GM11168 (cell line): ENCODE measurements around the gene CDK16.

ENCODE experiments used
- in situ Hi-C: fragments of 300-500 bp; cut with MboI; formaldehyde crosslinking; loops from one replicate; pipeline ENCODE4 v1.12.0; 2022; ENCODE audit warnings: low sequenced_read_pairs; ENCODE audit not compliant: unreplicated experiment

CDK16 gene

DNA sequence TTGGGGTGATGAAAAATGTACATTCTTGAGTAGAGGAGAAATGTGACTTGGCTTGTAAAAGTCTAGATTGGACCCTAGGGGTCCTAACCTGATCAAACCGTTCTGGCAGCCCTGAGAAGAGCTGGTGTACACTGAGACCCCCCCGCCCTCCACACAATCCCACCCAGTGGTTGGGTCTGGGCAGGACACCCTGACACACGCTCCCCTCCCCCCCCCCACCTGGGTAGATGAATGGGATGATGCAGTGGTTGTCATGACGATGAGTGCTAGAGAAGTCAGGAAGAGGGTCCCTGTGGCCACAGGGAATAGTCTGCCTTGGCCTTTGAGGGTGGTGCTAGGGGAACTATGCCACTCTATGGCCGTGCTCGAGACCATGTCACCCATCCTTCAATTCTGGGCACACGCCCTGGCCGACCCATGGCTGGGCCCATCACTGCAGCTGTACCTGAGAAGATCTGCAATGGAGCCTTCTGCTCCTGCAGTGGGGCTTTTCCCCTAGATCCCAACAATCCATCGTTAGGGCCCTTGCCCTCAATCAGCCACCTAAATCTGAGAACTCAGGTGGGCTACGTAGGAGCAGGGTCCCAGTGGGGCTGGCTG is 4.4 kb downstream of the CDK16 start:
- in situ Hi-C loops = loop anchor here (25.0 kb wide), 1 partner anchor 164 kb away; no protein-coding TSS in a partner anchor

DNA sequence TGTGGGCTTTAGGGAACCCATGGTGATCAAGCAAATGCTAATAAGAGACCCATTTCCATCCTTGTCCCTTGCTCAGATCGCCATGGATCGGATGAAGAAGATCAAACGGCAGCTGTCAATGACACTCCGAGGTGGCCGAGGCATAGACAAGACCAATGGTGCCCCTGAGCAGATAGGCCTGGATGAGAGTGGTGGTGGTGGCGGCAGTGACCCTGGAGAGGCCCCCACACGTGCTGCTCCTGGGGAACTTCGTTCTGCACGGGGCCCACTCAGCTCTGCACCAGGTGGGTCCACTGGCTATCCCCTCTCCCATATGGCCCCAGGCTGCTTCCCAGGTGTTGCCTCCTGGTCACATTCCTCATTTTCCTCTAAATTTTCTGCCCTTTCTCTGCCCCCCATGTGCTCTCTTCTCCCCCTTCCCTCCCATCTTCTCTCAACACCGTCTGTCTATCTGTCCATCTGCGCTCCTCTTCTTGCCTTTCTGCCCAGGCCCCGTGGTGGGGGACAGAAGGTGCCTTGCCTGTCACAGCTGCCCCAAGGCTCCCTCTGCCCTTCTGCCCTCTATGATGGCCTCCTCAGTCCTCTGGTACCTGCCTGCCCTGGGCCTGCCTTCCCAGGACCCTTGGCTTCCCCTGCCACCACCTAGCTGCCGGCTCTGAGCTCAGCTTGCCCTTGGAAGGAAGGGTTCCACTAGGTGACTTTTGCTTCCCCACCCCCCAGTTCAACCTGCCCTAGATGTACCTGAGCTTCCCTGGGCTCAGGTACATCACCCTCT is 5.2 kb downstream of the CDK16 start:
- in situ Hi-C loops = loop anchor here (25.0 kb wide), 1 partner anchor 164 kb away; no protein-coding TSS in a partner anchor

DNA sequence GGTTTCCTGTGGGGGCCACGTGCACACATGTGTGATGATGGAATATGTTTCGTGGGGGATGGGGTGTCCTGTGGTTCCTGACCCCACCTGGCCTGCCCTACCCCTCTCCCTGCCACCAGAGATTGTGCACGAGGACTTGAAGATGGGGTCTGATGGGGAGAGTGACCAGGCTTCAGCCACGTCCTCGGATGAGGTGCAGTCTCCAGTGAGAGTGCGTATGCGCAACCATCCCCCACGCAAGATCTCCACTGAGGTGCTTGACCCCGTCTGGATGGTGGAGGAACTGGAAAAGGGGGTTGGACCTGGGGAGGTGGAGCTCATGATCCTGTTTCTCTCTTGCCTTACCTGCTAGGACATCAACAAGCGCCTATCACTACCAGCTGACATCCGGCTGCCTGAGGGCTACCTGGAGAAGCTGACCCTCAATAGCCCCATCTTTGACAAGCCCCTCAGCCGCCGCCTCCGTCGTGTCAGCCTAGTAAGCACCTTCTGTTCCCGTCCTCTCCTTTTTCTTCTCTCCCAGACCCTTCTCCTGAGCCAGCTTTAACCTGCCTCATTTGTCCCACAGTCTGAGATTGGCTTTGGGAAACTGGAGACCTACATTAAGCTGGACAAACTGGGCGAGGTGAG is 5.9 kb downstream of the CDK16 start:
- in situ Hi-C loops = loop anchor here (25.0 kb wide), 1 partner anchor 163 kb away; no protein-coding TSS in a partner anchor

DNA sequence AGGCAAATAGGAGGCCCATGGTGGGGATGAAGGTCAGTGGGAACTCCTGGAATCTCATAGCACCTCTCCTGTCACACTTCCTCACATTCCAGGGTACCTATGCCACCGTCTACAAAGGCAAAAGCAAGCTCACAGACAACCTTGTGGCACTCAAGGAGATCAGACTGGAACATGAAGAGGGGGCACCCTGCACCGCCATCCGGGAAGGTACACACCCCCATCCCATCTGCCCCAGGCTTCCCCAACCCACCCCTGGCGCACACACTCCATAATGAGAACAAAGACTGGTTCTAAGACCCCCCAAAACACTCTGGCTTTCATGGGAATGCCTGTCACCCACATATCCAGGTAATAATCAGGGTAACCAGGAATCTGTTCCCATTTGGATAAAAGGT is 6.4 kb downstream of the CDK16 start:
- in situ Hi-C loops = loop anchor here (25.0 kb wide), 1 partner anchor 162 kb away; no protein-coding TSS in a partner anchor

DNA sequence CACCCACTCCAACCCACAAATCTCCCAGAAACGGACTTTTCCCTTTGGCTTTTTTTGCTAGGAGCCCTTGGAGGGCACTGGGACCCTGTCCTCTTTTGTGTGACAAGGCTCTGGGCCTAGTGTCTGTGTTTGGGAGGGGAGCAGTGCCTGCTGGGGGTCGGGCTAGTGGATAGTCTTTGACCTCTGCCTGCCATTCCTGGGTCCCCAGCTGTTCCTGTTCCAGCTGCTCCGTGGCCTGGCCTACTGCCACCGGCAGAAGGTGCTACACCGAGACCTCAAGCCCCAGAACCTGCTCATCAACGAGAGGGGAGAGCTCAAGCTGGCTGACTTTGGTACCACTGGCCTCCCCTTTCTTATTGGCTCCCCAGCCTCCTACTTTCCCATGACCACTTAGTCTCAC is 7.6 kb downstream of the CDK16 start:
- in situ Hi-C loops = no loop called here

DNA sequence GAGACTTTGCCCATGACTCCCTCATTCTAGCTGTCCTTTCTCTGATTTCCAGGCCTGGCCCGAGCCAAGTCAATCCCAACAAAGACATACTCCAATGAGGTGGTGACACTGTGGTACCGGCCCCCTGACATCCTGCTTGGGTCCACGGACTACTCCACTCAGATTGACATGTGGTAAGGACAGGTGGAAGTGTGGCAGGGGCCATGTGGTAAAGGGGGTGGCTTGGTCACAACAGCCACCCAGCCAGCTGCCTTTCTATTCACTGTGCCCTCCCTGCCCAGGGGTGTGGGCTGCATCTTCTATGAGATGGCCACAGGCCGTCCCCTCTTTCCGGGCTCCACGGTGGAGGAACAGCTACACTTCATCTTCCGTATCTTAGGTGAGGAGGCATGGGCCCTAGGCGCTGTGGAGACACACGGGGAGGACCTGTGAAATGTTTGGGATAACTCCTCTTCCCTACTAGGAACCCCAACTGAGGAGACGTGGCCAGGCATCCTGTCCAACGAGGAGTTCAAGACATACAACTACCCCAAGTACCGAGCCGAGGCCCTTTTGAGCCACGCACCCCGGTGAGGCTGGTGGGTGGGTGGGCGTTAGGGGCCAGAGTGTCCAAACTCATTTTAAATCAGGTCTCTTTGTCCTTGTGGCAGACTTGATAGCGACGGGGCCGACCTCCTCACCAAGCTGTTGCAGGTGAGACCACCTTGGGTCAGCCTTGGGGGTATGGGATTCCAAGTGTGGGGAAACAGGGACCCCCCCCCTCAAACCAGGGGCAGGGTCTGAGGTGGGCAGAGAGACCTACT is 8.3 kb downstream of the CDK16 start:
- in situ Hi-C loops = no loop called here

DNA sequence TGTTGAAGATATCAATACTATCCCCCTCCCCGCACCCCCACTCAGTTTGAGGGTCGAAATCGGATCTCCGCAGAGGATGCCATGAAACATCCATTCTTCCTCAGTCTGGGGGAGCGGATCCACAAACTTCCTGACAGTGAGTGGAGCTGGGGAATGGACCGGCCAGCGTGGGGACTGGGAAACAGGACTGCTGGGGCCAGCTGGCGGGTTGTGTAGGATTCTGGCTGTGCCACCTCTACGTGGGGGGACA is 8.8 kb downstream of the CDK16 start:
- in situ Hi-C loops = no loop called here

DNA sequence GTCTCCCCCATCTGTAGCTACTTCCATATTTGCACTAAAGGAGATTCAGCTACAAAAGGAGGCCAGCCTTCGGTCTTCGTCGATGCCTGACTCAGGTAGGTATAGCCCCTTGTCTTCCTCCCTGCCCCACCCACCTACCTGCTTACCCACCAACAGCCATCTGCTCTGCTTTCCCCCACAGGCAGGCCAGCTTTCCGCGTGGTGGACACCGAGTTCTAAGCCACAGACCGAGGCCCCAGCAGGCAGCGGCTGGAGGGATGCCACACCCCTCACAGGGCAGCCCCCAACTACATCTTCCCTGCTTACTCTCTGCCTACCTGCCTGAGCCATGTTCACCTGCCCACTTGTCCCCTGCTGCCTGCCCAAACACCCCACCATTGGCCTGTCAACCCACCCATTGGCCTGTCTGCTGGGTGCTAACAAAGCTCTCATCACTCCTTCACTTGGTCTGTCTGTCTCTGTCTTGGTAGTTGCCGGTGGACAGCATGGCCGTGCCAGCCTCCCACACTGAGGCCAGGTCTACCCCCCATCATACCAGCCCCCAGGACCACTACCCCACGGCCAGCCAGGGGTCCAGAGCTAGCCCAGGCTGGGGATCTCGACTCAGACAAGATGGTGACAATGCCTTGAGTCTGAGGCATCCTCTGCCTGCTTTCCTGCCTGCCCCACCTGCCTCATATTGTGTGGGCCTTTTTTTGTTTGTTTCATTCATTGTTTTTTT is 10.2 kb downstream of the CDK16 start:
- in situ Hi-C loops = no loop called here

DNA sequence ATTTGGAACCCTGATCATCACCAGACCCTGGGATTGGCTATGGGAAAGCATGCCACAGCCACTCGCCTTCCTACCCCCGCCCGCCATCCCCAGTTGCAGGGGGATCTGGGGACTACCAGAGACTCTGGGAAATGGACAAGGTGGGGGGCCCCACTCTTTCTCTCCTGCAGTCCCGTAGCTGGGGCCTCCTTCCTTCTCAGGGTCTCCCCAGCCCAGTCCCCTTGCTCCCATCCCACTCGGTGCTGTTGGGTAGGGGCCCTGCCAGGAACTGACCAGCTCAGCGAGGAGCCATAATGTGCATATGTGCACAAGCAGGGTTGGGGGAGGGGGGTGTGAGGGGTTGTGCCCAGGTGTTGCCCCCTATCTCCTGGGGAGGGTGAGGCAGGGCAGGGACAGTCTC is 10.9 kb downstream of the CDK16 start:
- in situ Hi-C loops = no loop called here

DNA sequence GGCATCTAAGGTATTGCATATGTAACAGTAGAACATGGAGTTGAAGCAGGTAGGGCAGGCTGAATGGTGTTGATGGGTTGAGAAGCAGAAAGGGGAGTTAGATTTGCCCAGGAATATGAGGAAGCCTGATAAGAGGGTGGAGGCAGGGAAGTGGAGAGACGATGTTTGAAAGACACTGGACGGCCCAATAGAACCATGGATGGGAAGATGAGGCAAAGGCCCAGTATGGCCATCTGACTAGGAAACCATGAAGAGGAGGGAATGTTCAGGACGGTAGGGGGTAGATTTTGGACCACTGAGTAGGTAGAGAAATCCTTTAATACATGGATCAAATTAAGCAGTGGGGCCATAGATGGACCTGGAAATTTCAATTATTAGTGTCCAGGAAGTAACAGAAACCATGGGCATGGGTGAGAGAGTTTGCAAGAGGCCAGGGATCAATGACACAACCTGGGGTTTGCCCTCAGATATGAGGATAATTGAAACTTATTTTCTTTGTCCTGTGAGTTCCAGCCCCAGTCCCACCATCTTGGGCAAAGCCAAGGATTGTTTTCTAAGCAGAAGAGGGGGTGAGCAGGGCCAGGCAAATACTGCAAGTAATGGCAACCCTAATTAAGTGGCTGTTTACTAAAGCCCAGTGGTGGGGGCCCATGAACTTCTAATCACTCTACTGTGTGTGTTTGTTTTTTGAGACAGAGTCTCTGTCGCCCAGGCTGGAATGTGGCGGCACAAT is 11.8 kb downstream of the CDK16 start:
- in situ Hi-C loops = no loop called here

DNA sequence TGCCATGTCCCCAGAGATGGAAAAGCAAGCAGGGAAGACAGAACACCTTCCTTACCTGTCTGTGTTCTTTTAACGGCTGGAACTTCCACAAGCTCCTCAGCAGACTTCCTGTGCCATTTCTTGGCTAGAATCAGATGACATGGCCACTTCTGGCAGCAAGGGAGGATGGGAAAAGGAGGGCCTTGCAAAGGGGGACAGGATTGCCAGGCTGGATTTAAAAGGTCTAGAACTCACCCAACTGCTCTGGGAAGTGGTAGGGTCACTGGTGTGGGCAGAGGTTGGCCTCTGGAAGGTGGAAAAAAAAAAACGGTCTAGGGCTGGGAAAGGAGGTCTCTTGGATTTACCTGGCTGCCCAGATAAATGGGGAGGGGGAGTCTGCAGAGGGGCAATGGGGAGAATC is 12.7 kb downstream of the CDK16 start:
- in situ Hi-C loops = no loop called here

DNA sequence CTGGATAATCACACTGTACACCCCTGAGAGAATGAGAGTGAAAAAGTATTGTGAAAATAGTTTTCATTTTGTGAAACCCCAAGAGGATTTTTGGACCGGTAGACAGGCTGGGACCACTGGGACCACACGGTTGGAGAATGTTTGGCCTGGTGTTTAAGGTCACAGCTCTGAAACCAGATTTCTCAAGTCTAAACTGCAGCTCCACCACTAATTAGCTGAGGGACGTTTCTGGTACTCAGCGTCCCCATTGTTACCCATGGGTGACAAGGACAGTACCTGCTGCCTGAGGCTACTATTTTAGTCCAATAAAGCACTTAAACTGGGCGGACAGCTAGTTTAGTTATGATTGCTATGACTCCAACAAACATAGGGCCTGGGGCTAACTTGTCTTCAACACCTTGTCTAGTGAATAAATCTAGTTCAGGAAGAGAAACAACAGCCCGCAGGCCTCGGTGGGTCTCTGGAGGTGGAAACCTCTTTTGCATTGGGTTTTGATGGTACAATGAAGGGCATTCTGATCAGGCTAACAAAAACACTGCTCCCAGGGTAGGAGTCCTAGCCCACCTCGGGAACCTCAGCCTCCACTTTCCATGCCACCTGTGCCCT is 13.8 kb downstream of the CDK16 start:
- in situ Hi-C loops = no loop called here

DNA sequence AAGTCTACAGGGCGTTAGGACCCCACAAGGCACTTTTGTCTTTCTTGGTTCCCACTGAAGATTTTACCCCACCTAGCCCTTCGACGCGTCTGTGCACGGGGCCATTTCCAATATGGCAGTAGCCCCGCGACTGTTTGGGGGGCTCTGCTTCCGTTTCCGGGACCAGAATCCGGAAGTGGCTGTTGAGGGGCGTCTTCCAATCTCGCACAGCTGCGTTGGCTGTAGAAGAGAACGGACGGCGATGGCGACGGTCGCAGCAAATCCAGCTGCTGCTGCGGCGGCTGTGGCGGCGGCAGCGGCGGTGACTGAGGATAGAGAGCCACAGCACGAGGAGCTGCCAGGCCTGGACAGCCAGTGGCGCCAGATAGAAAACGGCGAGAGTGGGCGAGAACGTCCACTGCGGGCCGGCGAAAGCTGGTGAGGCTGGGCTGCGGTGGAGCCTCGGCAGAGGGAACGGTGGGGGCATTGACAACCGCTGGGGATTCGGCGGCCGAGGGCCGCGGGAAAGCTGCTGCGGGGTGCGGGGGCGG is 14.4 kb downstream of the CDK16 start, which contains the start of gene USP11:
Gene USP11, plus strand, starts transcription at position 207 of the 530 bp plus-strand sequence. Its CDS starts 35 bp downstream, at position 242.
- in situ Hi-C loops = no loop called here

DNA sequence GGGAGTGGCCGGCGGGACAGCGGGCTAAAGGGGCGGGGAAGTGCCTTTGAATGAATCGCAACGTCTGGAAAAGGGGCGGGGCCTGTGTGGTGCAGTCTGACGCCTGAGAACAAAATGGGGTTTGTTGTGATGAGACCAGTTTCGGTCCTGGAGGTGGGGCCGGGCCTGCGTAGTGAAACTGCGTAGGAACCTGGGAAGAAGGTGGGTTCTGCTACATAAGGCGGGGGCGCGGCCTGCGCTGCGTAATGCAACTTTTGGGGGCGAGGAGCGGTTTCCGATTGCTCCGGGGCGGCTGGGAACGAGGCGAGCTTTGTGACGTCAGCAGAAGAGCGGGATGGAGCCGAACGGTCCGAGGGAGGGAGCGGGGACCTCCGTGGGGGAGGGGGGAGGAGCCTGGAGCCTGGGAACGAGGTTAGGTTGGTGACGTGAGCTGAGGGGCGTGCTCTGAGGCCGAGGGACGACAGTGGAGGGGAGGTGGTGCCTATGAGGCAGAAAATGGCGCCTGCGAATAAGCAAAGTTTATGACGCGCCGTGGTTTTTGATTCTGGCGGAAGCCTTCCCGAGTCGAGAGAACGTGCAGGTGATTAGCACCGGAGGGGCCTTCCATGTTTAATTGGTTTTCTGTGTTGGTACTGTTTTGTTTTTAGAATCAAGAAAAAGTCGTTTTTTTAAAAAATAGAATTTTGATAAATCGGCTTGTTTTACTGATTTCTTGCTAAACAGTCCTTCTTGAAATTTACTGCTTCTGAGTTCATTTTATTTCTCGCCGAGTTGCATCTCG is 15.0 kb downstream of the CDK16 start:
- in situ Hi-C loops = no loop called here

DNA sequence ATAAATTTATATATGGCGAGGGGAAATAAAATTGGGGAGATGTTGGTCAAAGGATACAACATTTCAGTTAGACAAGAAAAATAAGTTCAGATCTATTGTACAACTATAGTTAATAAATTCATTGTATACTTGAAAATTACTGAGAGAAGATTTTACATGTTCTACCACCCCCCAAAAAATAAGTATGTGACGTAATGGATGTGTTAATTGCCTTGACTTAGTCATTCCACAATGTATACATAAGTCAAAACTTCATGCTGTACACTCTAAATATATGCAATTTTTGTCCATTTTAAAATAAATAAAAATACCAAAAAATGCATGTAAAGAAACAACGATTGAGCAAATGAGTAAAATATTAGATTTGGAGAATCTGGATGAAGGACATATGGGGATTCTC is 16.1 kb downstream of the CDK16 start:
- in situ Hi-C loops = no loop called here

DNA sequence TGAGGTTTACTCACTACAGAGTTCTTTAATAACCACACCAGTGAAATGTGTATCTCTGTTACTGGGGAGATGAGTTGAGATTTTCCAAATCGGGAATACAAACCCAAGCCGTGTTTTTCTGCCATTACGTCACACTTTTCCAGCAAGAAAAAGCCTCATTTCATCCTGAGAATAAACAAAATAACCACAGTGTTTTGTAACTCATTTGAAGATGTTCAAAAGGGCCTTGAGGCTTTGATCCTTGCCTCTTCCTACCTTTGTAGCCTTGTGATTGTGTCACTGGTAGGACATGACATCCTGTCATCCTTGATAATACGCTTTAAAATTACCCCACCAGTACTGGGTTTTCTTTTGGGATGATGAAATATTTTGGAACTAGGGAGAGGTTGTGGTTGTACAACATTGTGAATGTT is 17.2 kb downstream of the CDK16 start:
- in situ Hi-C loops = no loop called here

DNA sequence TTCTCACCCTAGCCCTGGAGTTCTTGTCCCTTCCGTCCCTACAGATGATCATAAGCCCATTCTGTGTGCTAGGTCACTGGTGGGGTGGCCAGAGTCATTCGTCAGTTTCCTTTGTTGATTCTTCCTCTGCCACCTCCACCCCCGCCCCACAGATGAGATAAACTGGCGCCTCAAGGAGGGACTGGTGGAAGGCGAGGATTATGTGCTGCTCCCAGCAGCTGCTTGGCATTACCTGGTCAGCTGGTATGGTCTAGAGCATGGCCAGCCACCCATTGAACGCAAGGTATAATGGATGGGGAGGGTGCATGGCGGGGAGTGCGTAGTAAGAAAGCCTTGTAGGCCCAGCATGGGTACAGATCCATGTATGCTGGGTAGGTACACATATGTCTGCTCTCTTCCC is 20.7 kb downstream of the CDK16 start:
- in situ Hi-C loops = no loop called here

DNA sequence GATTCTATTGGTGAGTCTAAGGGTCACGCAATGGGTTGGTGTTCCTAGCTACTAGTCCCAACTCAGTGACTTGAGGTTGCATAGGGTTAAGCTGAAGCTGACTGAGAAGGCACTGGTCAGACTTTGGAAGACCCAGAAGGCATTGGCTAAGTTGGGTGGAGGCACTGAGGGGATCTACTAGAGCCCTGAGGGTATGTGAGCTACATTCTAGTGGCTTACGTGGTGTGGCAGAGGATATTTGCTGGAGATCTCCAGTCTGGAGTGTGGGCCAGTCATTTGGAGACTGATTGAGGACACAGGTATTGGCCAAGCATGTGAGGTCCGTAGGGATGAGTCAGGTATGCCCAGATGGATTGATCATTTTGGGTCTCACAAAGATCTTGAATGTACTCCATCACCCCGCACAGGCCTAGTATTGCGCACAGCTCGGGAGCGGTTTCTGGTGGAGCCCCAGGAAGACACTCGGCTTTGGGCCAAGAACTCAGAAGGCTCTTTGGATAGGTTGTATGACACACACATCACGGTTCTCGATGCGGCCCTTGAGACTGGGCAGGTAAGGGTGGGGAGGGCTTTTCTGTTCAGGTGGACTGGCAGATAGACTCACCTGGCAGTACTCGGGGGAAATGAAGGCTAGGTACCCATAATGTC is 21.5 kb downstream of the CDK16 start:
- in situ Hi-C loops = no loop called here
